Osteocyte (in vitro differentiated cells): ENCODE data around the gene XRCC2. TPM values are rescaled to one million over a fixed set of nuclear protein-coding genes. Genes with fewer than 3 reads are reported as not detected.
"Not testable (repeated sequence)": the region's sequence is repeated elsewhere in the genome, so short reads cannot be mapped to it uniquely, and the experiment has no call there.

Experiments used
- DNase-seq: peaks from one replicate; pipeline ENCODE4 v3.0.0; 2021; ENCODE audit warnings: mixed read lengths; ENCODE audit not compliant: unreplicated experiment; ENCODE audit errors: extremely low spot score
- H3K27ac Mint-ChIP-seq: one replicate; pipeline ENCODE4 v1.8.0; 2021; ENCODE audit warnings: mild to moderate bottlenecking, mixed read lengths; ENCODE audit not compliant: unreplicated experiment
- H3K27me3 Mint-ChIP-seq: one replicate; pipeline ENCODE4 v1.8.0; 2021; ENCODE audit warnings: mixed read lengths; ENCODE audit not compliant: unreplicated experiment
- H3K36me3 Mint-ChIP-seq: one replicate; pipeline ENCODE4 v1.8.0; 2021; ENCODE audit warnings: mixed read lengths; ENCODE audit not compliant: unreplicated experiment
- H3K4me1 Mint-ChIP-seq: one replicate; pipeline ENCODE4 v1.8.0; 2021; ENCODE audit warnings: mixed read lengths; ENCODE audit not compliant: unreplicated experiment
- H3K4me3 Mint-ChIP-seq: one replicate; pipeline ENCODE4 v1.8.0; 2021; ENCODE audit warnings: mild to moderate bottlenecking, moderate library complexity, mixed read lengths; ENCODE audit not compliant: unreplicated experiment
- H3K9me3 Mint-ChIP-seq: one replicate; pipeline ENCODE4 v1.8.0; 2021; ENCODE audit warnings: mixed read lengths; ENCODE audit not compliant: unreplicated experiment
- CTCF ChIP-seq: fragments of 200-600 bp; sonication (generic); IDR thresholded peaks from 2 replicates; pipeline ENCODE4 v1.5.0; 2021; ENCODE audit warnings: antibody characterized with exemption, mild to moderate bottlenecking, moderate library complexity
- total RNA-seq: library from RNA; stranded (reverse); gene quantifications from 2 replicates; pipeline ENCODE4 v1.2.1, GENCODE V29; 2021

XRCC2 gene
- total RNA-seq, 1 donor from 2014 or later, result 1.4 TPM

GRCh38 chr7:152709287-152710152, 33.6 kb upstream of the XRCC2 start:
- H3K9me3 Mint-ChIP-seq, result peaks cover 3% of the 10 kb centered on the region
- H3K27me3 Mint-ChIP-seq, result no peaks in the 10 kb centered on the region
- no peak overlapping the region for H3K27ac Mint-ChIP-seq
- no peak for TF ChIP-seq CTCF
- H3K4me3 Mint-ChIP-seq, result no peak overlapping the region
- H3K4me1 Mint-ChIP-seq, result peaks cover 6% of the 10 kb centered on the region
- no peaks in the 10 kb centered on the region for H3K36me3 Mint-ChIP-seq
- no peak for DNase-seq

GRCh38 chr7:152704796-152705384, 28.9 kb upstream of the XRCC2 start:
- Mint-ChIP-seq H3K27me3 (no peaks in the 10 kb centered on the region), H3K4me1 (peaks cover 7% of the 10 kb centered on the region), H3K4me3 (no peak overlapping the region), H3K27ac (no peak overlapping the region), H3K9me3 (peaks cover 8% of the 10 kb centered on the region), H3K36me3 (no peaks in the 10 kb centered on the region)
- DNase-seq, result no peak
- TF ChIP-seq CTCF, result no peak

GRCh38 chr7:152699079-152699478, 23.1 kb upstream of the XRCC2 start:
- H3K4me3 Mint-ChIP-seq, result no peak overlapping the region
- H3K4me1 Mint-ChIP-seq, result peaks cover 7% of the 10 kb centered on the region
- no peak overlapping the region for H3K27ac Mint-ChIP-seq
- DNase-seq, result no peak
- TF ChIP-seq CTCF, result no peak
- H3K9me3 Mint-ChIP-seq, result peaks cover 3% of the 10 kb centered on the region
- H3K27me3 Mint-ChIP-seq, result no peaks in the 10 kb centered on the region
- H3K36me3 Mint-ChIP-seq, result no peaks in the 10 kb centered on the region

- H3K9me3 Mint-ChIP-seq, H3K27ac Mint-ChIP-seq, H3K36me3 Mint-ChIP-seq, DNase-seq, H3K4me1 Mint-ChIP-seq, H3K4me3 Mint-ChIP-seq, H3K27me3 Mint-ChIP-seq: not testable (repeated sequence)
These were observed 21.5 kb upstream of the XRCC2 start for GRCh38 chr7:152697268-152697974.

GRCh38 chr7:152692196-152692595, 16.3 kb upstream of the XRCC2 start:
- H3K4me1 Mint-ChIP-seq, result not testable (repeated sequence)

GRCh38 chr7:152683297-152683696, 7.4 kb upstream of the XRCC2 start:
- Mint-ChIP-seq H3K27me3 (no peaks in the 10 kb centered on the region), H3K36me3 (no peaks in the 10 kb centered on the region), H3K9me3 (no peaks in the 10 kb centered on the region), H3K4me1 (no peaks in the 10 kb centered on the region), H3K4me3 (no peak overlapping the region), H3K27ac (no peak overlapping the region)
- no peak for TF ChIP-seq CTCF
- DNase-seq, result no peak

More at GRCh38 chr7:152692196-152692595, 16.3 kb upstream of the XRCC2 start:
- H3K27ac Mint-ChIP-seq, H3K4me3 Mint-ChIP-seq, H3K36me3 Mint-ChIP-seq, DNase-seq, H3K9me3 Mint-ChIP-seq, H3K27me3 Mint-ChIP-seq: not testable (repeated sequence)
